ENCODE data around the gene NSF. TPM values are rescaled to one million over a fixed set of nuclear protein-coding genes. Genes with fewer than 3 reads are reported as not detected.

NSF gene
- 216 TPM for total RNA-seq

GRCh38 chr17:46590157-46591146 lies at the start of gene NSF:
TSS of gene NSF (plus strand) at chr17:46590669. CDS start at chr17:46590776, 107 bp downstream.

GRCh38 chr17:46579083-46580075 lies 11.1 kb upstream of the NSF start, which contains the start of gene ARL17A:
TSS of gene ARL17A (minus strand) at chr17:46579691. CDS start at chr17:46576322, 3,369 bp downstream.

Other genes starting within 250 kb of the NSF start
- 16.8 TPM for gene ARL17B, start 228.9 kb upstream of the NSF start, total RNA-seq
- 14.8 TPM for gene LRRC37A2, start 78.2 kb upstream of the NSF start, total RNA-seq
- 16.6 TPM for gene ARL17A, start 11.0 kb upstream of the NSF start, total RNA-seq
- gene WNT3, start 228.0 kb downstream of the NSF start, total RNA-seq, result 10.4 TPM

Data from diencephalon (tissue), 1 donor.